ENCODE data around the gene MACC1.

- TF ChIP-seq EP300 (IDR thresholded peaks at IDR 0.05; ENCODE audit: low read depth in 2 of 2, low read length in 2 of 2) (no peak), EP300 (CRISPR knock-in tag; IDR thresholded peaks at IDR 0.05; ENCODE audit: borderline replicate concordance) (no peak), TAF1 (CRISPR knock-in tag; IDR thresholded peaks at IDR 0.05) (no peak), ZKSCAN1 (IDR thresholded peaks at IDR 0.05; ENCODE audit: low read length) (no peak), RERE (CRISPR knock-in tag; IDR thresholded peaks at IDR 0.05; ENCODE audit: low read depth) (no peak), ZNF609 (CRISPR knock-in tag; IDR thresholded peaks at IDR 0.05; ENCODE audit: borderline replicate concordance) (no peak), ZNF597 (CRISPR knock-in tag; IDR thresholded peaks at IDR 0.05) (no peak)
Measured at GRCh38 chr7:20246236-20246635, 29.1 kb upstream of the MACC1 start.
